T-cell (primary cell): ENCODE results near the gene PCCB. TPM values are rescaled to one million over a fixed set of nuclear protein-coding genes. Genes with fewer than 3 reads are reported as not detected.
"Not testable (repeated sequence)": the region's sequence is repeated elsewhere in the genome, so short reads cannot be mapped to it uniquely, and the experiment has no call there.

Experiments
- ATAC-seq, 4 experiments: fragments of 200-7000 bp in 3 of 4; fragments of 150-1000 bp in 1 of 4; cut with Tn5 transposase; replicated peaks in 1 of 4; 1 replicate in 3 of 4; 2 replicates in 1 of 4; pipeline ENCODE4 v1.10.0; 2021; ENCODE audit warnings: moderate library complexity in 3 of 4, mild to moderate bottlenecking in 2 of 4, moderate number of reproducible peaks in 1 of 4
- CTCF ChIA-PET, 2 donors: fragments of 300-600 bp; sonication (Branson Sonifier 250); formaldehyde crosslinking; loops; one replicate each; lab custom pipeline; 2022; ENCODE audit warnings: antibody characterized with exemption in 2 of 2; lab: Charles Lee
- POLR2A ChIA-PET, 2 donors: fragments of 300-600 bp; sonication (Branson Sonifier 250); formaldehyde crosslinking; loops; one replicate each; lab custom pipeline; 2022; ENCODE audit warnings: antibody characterized with exemption in 2 of 2; lab: Charles Lee
- DNase-seq, 35 experiments: peaks; one replicate each; pipeline versions ENCODE4 v3.0.0 to v3.0.0-alpha.2; 2013 to 2023
- H3K27ac ChIP-seq: one replicate; pipeline ENCODE4 v1.5.1; 2013; ENCODE audit warnings: low read length
- H3K27me3 ChIP-seq, 2 experiments: replicated peaks in 1 of 2; 1 replicate in 1 of 2; 2 replicates in 1 of 2; pipeline versions ENCODE4 v1.6.1 to v1.7.0; 2013; ENCODE audit warnings: low read length in 1 of 2, mixed read lengths in 1 of 2; ENCODE audit not compliant: control insufficient read depth in 2 of 2, insufficient read depth in 2 of 2; ENCODE audit errors: extremely low read depth in 1 of 2
- H3K36me3 ChIP-seq, 2 donors: 1 replicate in 1 of 2; 2 replicates in 1 of 2; pipeline versions ENCODE4 v1.6.1 to v1.7.0; 2013; ENCODE audit warnings: low read length in 1 of 2; ENCODE audit not compliant: control insufficient read depth in 2 of 2, insufficient read depth in 1 of 2; ENCODE audit errors: extremely low read depth in 1 of 2
- H3K4me1 ChIP-seq, 2 experiments: 1 replicate in 1 of 2; 2 replicates in 1 of 2; pipeline versions ENCODE4 v1.6.1 to v1.7.0; 2013; ENCODE audit warnings: low read length in 2 of 2, mixed read lengths in 1 of 2; ENCODE audit not compliant: insufficient read depth in 2 of 2, control insufficient read depth in 1 of 2; ENCODE audit errors: extremely low read depth in 1 of 2
- H3K4me3 ChIP-seq, 2 donors: 1 replicate in 1 of 2; 2 replicates in 1 of 2; pipeline versions ENCODE4 v1.5.1 to v1.7.0; 2013; ENCODE audit warnings: mild to moderate bottlenecking in 2 of 2, low read length in 1 of 2, moderate library complexity in 1 of 2; ENCODE audit not compliant: control insufficient read depth in 1 of 2; ENCODE audit errors: extremely low read depth in 1 of 2
- H3K9me3 ChIP-seq: 2 replicates; pipeline ENCODE4 v1.7.0; 2013
- H3K27ac Mint-ChIP-seq, 2 donors: one replicate each; pipeline ENCODE4 v1.8.0; 2020 to 2021; ENCODE audit warnings: mild to moderate bottlenecking in 2 of 2, mixed read lengths in 2 of 2
- H3K27me3 Mint-ChIP-seq, 2 donors: one replicate each; pipeline ENCODE4 v1.8.0; 2021 to 2022; ENCODE audit warnings: mixed read lengths in 2 of 2
- H3K36me3 Mint-ChIP-seq: one replicate; pipeline ENCODE4 v1.8.0; 2021; ENCODE audit warnings: mixed read lengths
- H3K4me1 Mint-ChIP-seq, 3 donors: one replicate each; pipeline ENCODE4 v1.8.0; 2020 to 2022; ENCODE audit warnings: mixed read lengths in 3 of 3, mild to moderate bottlenecking in 1 of 3
- H3K4me3 Mint-ChIP-seq, 3 donors: one replicate each; pipeline ENCODE4 v1.8.0; 2020 to 2022; ENCODE audit warnings: mild to moderate bottlenecking in 3 of 3, mixed read lengths in 3 of 3, moderate library complexity in 3 of 3
- H3K9me3 Mint-ChIP-seq, 3 donors: one replicate each; pipeline ENCODE4 v1.8.0; 2020 to 2022; ENCODE audit warnings: mixed read lengths in 3 of 3
- WGBS: methylation state at CpG from one replicate; pipeline ENCODE4 v1.1.5; 2013; ENCODE audit warnings: missing lambda C conversion rate; ENCODE audit not compliant: insufficient coverage; 5-methylcytosine and 5-hydroxymethylcytosine counted together
- total RNA-seq, 35 experiments: library from RNA in 6 of 35; stranded (reverse) in 6 of 35; fragments of 120-200 nt in 1 of 35; gene quantifications; one replicate each; pipeline versions ENCODE4 v1.2.1 to v1.2.4 and lab custom pipeline; 2013 to 2026

Gene PCCB
- total RNA-seq, 5 donors from 2014 or later (not counting 1 experiment from before 2014, with no cell fraction given) = 13.8 to 19.3 (median 16.1) TPM

- H3K4me1 Mint-ChIP-seq = peaks cover 15 to 21% (median 16%) of the 10 kb centered on the region in 3 donors
- WGBS = 100% methylated on average over 1 of the region's 8 CpGs
- Histone ChIP-seq H3K27me3 (no peaks in the 10 kb centered on the region), H3K36me3 (peaks cover 0 to 24% of the 10 kb centered on the region in 2 donors), H3K4me1 (peaks cover 6 to 8% of the 10 kb centered on the region in 2 experiments), H3K4me3 (no peak overlapping the region), H3K9me3 (no peaks in the 10 kb centered on the region), H3K27ac (no peak overlapping the region)
- ATAC-seq (no peak), DNase-seq (no peak)
- no peak overlapping the region for H3K27ac Mint-ChIP-seq
- H3K9me3 Mint-ChIP-seq = no peaks in the 10 kb centered on the region
- ChIA-PET CTCF (interaction anchor here in 1 of 2 donors (1.6 kb wide), 1 partner anchor 758 kb away, joined by 4 read pairs; no protein-coding TSS in a partner anchor), POLR2A (no interaction called here)
- no peaks in the 10 kb centered on the region for H3K27me3 Mint-ChIP-seq
- H3K4me3 Mint-ChIP-seq = no peak overlapping the region
- H3K36me3 Mint-ChIP-seq = peaks cover 32% of the 10 kb centered on the region
These were observed 5.7 kb downstream of the PCCB start for GRCh38 chr3:136255672-136256406.

- Mint-ChIP-seq H3K4me1 (peaks cover 4 to 9% (median 5%) of the 10 kb centered on the region in 3 donors), H3K36me3 (peaks cover 50% of the 10 kb centered on the region), H3K4me3 (no peak overlapping the region), H3K9me3 (no peaks in the 10 kb centered on the region), H3K27ac (peak overlapping the region in 1 of 2 donors; percentile 30), H3K27me3 (no peaks in the 10 kb centered on the region)
- ATAC-seq = no peak
- ChIA-PET CTCF (interaction anchor here (0.6 to 1.1 kb wide), 2 partner anchors 15 to 288 kb away, joined by 3 to 10 read pairs; no protein-coding TSS in a partner anchor), POLR2A (interaction anchor here (0.6 to 0.7 kb wide), 3 partner anchors 64 to 190 kb away, joined by 3 to 6 read pairs (median 3); no protein-coding TSS in a partner anchor)
- no peak for DNase-seq
- Histone ChIP-seq H3K9me3 (no peaks in the 10 kb centered on the region), H3K4me1 (no peaks in the 10 kb centered on the region), H3K36me3 (peaks cover 0 to 40% of the 10 kb centered on the region in 2 donors), H3K27me3 (no peaks in the 10 kb centered on the region), H3K4me3 (no peak overlapping the region), H3K27ac (no peak overlapping the region)
- 100% methylated on average over 1 of the region's 2 CpGs for WGBS
These were observed 8.1 kb downstream of the PCCB start for GRCh38 chr3:136258199-136258598.

- H3K27ac Mint-ChIP-seq = no peak overlapping the region
- POLR2A ChIA-PET = no interaction called here
- WGBS = no CpG with 5 or more reads among the region's 5 CpGs
These were observed 11.7 kb downstream of the PCCB start for GRCh38 chr3:136261826-136262225.

GRCh38 chr3:136262559-136262958 is 12.4 kb downstream of the PCCB start:
- DNase-seq = no peak
- ChIA-PET CTCF (interaction anchor here (0.6 to 0.9 kb wide), 2 partner anchors 177 to 752 kb away, joined by 3 read pairs; no protein-coding TSS in a partner anchor), POLR2A (interaction anchor here in 1 of 2 donors (0.6 kb wide), 1 partner anchor 558 kb away, joined by 3 read pairs; no protein-coding TSS in a partner anchor)
- no peaks in the 10 kb centered on the region for H3K4me1 ChIP-seq
- no peaks in the 10 kb centered on the region for H3K9me3 ChIP-seq
- no peak overlapping the region for H3K4me3 ChIP-seq
- WGBS = 100% methylated on average over 2 of the region's 2 CpGs
- no peak overlapping the region for H3K27ac ChIP-seq
- Mint-ChIP-seq H3K4me1 (peaks cover 0 to 5% (median 1%) of the 10 kb centered on the region in 3 donors), H3K9me3 (no peaks in the 10 kb centered on the region), H3K27me3 (no peaks in the 10 kb centered on the region), H3K36me3 (peaks cover 57% of the 10 kb centered on the region), H3K4me3 (no peak overlapping the region), H3K27ac (no peak overlapping the region)
- ATAC-seq = no peak
- H3K36me3 ChIP-seq = peaks cover 5 to 28% of the 10 kb centered on the region in 2 donors
- no peaks in the 10 kb centered on the region for H3K27me3 ChIP-seq

More at GRCh38 chr3:136261826-136262225, 11.7 kb downstream of the PCCB start:
- no peaks in the 10 kb centered on the region for H3K27me3 ChIP-seq
- H3K9me3 ChIP-seq = no peaks in the 10 kb centered on the region
- H3K36me3 Mint-ChIP-seq = peaks cover 58% of the 10 kb centered on the region
- H3K4me1 Mint-ChIP-seq = peaks cover 0 to 5% (median 1%) of the 10 kb centered on the region in 3 donors
- no peaks in the 10 kb centered on the region for H3K9me3 Mint-ChIP-seq
- CTCF ChIA-PET = interaction anchor here in 1 of 2 donors (0.6 kb wide), 1 partner anchor 248 kb away, joined by 4 read pairs; no protein-coding TSS in a partner anchor
- no peak for ATAC-seq
- H3K27ac ChIP-seq = no peak overlapping the region
- H3K4me3 ChIP-seq = no peak overlapping the region
- no peak for DNase-seq
- no peak overlapping the region for H3K4me3 Mint-ChIP-seq
- no peaks in the 10 kb centered on the region for H3K4me1 ChIP-seq
- H3K27me3 Mint-ChIP-seq = no peaks in the 10 kb centered on the region
- peaks cover 5 to 30% of the 10 kb centered on the region in 2 donors for H3K36me3 ChIP-seq

- Mint-ChIP-seq H3K4me1 (peaks cover 0 to 5% (median 1%) of the 10 kb centered on the region in 3 donors), H3K9me3 (no peaks in the 10 kb centered on the region), H3K36me3 (peaks cover 52% of the 10 kb centered on the region), H3K27ac (no peak overlapping the region), H3K27me3 (no peaks in the 10 kb centered on the region), H3K4me3 (no peak overlapping the region)
- Histone ChIP-seq H3K27me3 (no peaks in the 10 kb centered on the region), H3K36me3 (peaks cover 5 to 26% of the 10 kb centered on the region in 2 donors), H3K4me1 (no peaks in the 10 kb centered on the region), H3K4me3 (no peak overlapping the region), H3K27ac (no peak overlapping the region), H3K9me3 (no peaks in the 10 kb centered on the region)
- no peak for ATAC-seq
- 97% methylated on average over 4 of the region's 7 CpGs for WGBS
- POLR2A ChIA-PET = interaction anchor here in 1 of 2 donors (0.6 kb wide), 1 partner anchor 558 kb away, joined by 3 read pairs; no protein-coding TSS in a partner anchor
- CTCF ChIA-PET = interaction anchor here (0.6 to 0.9 kb wide), 2 partner anchors 178 to 751 kb away, joined by 3 read pairs; no protein-coding TSS in a partner anchor
- DNase-seq = no peak
These were observed 13.1 kb downstream of the PCCB start for GRCh38 chr3:136263251-136263650.

GRCh38 chr3:136266468-136267125 is 16.5 kb downstream of the PCCB start:
- H3K9me3 Mint-ChIP-seq, H3K27ac Mint-ChIP-seq, H3K4me3 Mint-ChIP-seq, ATAC-seq, H3K4me3 ChIP-seq, DNase-seq, H3K27me3 Mint-ChIP-seq, H3K27me3 ChIP-seq, POLR2A ChIA-PET, H3K27ac ChIP-seq, H3K4me1 ChIP-seq, H3K9me3 ChIP-seq: not testable (repeated sequence)
- CTCF ChIA-PET = interaction anchor here in 1 of 2 donors (0.7 kb wide), 1 partner anchor 483 kb away, joined by 5 read pairs; no protein-coding TSS in a partner anchor
- H3K36me3 ChIP-seq = peaks cover 5 to 16% of the 10 kb centered on the region in 2 donors
- H3K36me3 Mint-ChIP-seq = peaks cover 60% of the 10 kb centered on the region
- H3K4me1 Mint-ChIP-seq = peaks cover 6 to 12% (median 12%) of the 10 kb centered on the region in 3 donors
- 80% methylated on average over 1 of the region's 6 CpGs for WGBS
